Stimulated activated naive CD8-positive, alpha-beta T cell treated with anti-CD3 and anti-CD28 coated beads, Interleukin-15, Interleukin-2, amounts not matched to agents 100 ng/mL and 50 ng/mL, for 24 hours (primary cell): ENCODE results near the gene ELOVL2.

Source experiments
- H3K27ac Mint-ChIP-seq: one replicate; pipeline ENCODE4 v1.8.0; 2021; ENCODE audit warnings: mild to moderate bottlenecking, mixed read lengths
- H3K27me3 Mint-ChIP-seq: one replicate; pipeline ENCODE4 v1.8.0; 2021; ENCODE audit warnings: mixed read lengths
- H3K36me3 Mint-ChIP-seq: one replicate; pipeline ENCODE4 v1.8.0; 2021; ENCODE audit warnings: low read depth, mixed read lengths
- H3K4me1 Mint-ChIP-seq: one replicate; pipeline ENCODE4 v1.8.0; 2021; ENCODE audit warnings: low read depth, mixed read lengths
- H3K4me3 Mint-ChIP-seq: one replicate; pipeline ENCODE4 v1.8.0; 2021; ENCODE audit warnings: mild to moderate bottlenecking, mixed read lengths
- H3K9me3 Mint-ChIP-seq: one replicate; pipeline ENCODE4 v1.8.0; 2021; ENCODE audit warnings: mixed read lengths

Gene ELOVL2

DNA sequence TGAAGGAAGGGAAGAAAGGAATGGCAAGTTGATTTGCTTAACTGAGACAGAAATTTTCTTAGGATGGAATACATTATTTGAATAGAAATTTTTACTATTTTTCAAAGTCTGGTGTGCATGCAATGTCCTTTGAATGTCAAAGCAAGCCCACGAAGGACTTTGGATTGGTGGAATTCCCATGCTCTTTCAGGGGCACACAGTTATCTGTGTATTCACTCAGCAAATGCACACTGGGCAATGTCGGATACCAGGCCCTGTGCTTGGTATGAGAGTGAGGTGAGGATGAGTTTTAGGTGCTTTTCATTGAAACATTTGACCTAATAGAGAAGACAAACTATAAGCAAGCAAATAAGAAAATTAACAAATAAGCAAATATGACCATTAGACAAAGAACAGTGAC is 83.9 kb downstream of the ELOVL2 start:
- Mint-ChIP-seq H3K27ac (no peak overlapping the region), H3K4me3 (no peak overlapping the region), H3K27me3 (peaks cover 17% of the 10 kb centered on the region), H3K36me3 (no peaks in the 10 kb centered on the region), H3K4me1 (no peaks in the 10 kb centered on the region), H3K9me3 (no peaks in the 10 kb centered on the region)

DNA sequence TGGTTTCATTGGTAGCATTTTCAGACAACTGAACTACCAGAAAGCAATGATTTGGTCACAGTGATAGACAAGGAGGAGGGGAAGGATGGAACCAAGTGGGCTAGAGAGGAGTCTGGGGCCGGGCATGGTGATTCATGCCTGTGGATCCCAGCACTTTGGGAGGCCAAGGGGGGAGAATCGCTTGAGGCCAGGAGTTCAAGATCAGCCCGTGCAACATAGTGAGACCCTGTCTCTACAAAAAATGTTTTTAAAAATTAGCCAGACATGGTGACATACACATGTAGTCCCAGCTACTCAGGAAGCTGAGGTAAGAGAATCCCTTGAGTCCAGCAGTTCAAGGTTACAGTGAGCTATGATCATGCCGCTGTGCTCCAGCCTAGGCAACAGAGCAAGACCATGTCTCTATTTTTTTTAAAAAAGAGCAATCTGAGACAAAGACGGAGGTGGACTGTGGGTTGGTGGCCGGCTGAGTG is 86.7 kb downstream of the ELOVL2 start:
- Mint-ChIP-seq H3K4me3 (no peak overlapping the region), H3K4me1 (no peaks in the 10 kb centered on the region), H3K27ac (no peak overlapping the region), H3K36me3 (no peaks in the 10 kb centered on the region), H3K27me3 (peaks cover 26% of the 10 kb centered on the region), H3K9me3 (no peaks in the 10 kb centered on the region)

DNA sequence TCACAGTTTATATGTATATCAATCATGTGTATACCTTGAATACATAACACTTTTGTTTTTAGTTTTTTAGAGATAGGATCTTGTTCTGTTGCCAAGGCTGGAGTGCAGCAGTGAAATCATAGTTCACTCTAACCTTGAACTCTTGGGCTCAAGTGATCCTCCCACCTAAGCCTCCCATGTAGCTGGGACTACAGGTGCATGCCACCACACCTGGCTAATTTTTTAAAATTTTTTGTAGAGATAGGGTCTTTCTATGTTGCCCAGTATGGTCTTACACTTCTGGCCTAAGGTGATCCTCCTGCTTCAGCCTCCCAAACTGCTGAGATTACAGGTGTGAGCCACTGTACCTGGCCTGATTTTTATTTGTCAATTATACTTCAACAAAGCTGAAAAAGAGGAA is 87.3 kb downstream of the ELOVL2 start:
- H3K27me3 Mint-ChIP-seq = peaks cover 26% of the 10 kb centered on the region
- no peaks in the 10 kb centered on the region for H3K36me3 Mint-ChIP-seq
- no peaks in the 10 kb centered on the region for H3K4me1 Mint-ChIP-seq
- H3K27ac Mint-ChIP-seq = no peak overlapping the region
- no peaks in the 10 kb centered on the region for H3K9me3 Mint-ChIP-seq
- H3K4me3 Mint-ChIP-seq = no peak overlapping the region

DNA sequence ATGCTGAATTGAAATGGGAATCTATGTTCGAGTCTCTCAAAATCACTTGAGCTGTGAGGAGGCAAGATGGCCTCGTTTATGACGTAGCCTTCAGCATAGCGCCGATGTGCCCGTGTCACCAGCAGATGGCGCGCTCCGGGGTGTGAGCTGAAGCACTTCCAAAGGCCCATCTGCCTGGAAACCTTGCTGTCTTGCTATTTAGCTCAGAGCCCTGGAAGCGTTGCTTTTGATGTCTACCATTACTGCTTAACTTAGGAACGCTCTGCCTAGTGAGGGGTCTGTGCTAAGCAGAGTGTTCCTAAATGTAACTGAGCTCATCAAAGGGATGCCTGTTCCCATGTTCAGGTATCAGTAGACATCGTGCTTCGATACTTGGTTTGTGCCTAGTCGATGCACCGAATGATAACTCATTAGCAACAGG is 89.5 kb downstream of the ELOVL2 start:
- no peak overlapping the region for H3K4me3 Mint-ChIP-seq
- H3K36me3 Mint-ChIP-seq = no peaks in the 10 kb centered on the region
- H3K27me3 Mint-ChIP-seq = peaks cover 24% of the 10 kb centered on the region
- no peaks in the 10 kb centered on the region for H3K9me3 Mint-ChIP-seq
- no peak overlapping the region for H3K27ac Mint-ChIP-seq
- H3K4me1 Mint-ChIP-seq = no peaks in the 10 kb centered on the region

DNA sequence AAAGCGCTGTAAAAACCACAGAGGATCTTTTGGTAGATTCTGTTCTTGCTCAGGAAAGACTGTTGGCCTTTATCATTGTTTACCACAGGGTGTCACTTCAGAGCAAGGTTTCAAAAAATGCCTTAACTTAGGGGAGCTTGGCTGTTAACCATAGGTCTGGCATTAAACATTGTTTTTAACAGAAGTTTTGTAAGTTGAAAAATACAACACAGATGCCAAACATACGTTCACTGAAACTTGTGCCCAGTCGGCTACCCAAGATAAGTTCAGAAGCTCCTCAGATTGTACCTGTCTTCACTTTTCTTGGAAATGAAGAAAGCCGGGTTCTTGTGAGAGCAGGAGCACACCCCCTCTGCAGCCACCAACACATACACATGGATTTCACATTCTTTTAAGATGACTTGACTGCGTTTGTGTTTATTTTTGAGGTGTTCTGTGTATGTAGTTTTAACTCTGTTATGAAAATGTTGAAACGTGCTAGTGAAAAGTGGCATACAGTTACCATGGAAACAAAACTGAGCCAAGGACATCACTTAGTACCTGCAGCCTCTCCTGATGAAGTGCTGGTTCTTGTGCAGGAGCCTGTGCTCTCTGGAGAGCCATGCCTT is 92.3 kb downstream of the ELOVL2 start:
- H3K4me3 Mint-ChIP-seq = no peak overlapping the region
- no peak overlapping the region for H3K27ac Mint-ChIP-seq
- H3K36me3 Mint-ChIP-seq = no peaks in the 10 kb centered on the region
- H3K9me3 Mint-ChIP-seq = no peaks in the 10 kb centered on the region
- no peaks in the 10 kb centered on the region for H3K4me1 Mint-ChIP-seq
- H3K27me3 Mint-ChIP-seq = peaks cover 28% of the 10 kb centered on the region

DNA sequence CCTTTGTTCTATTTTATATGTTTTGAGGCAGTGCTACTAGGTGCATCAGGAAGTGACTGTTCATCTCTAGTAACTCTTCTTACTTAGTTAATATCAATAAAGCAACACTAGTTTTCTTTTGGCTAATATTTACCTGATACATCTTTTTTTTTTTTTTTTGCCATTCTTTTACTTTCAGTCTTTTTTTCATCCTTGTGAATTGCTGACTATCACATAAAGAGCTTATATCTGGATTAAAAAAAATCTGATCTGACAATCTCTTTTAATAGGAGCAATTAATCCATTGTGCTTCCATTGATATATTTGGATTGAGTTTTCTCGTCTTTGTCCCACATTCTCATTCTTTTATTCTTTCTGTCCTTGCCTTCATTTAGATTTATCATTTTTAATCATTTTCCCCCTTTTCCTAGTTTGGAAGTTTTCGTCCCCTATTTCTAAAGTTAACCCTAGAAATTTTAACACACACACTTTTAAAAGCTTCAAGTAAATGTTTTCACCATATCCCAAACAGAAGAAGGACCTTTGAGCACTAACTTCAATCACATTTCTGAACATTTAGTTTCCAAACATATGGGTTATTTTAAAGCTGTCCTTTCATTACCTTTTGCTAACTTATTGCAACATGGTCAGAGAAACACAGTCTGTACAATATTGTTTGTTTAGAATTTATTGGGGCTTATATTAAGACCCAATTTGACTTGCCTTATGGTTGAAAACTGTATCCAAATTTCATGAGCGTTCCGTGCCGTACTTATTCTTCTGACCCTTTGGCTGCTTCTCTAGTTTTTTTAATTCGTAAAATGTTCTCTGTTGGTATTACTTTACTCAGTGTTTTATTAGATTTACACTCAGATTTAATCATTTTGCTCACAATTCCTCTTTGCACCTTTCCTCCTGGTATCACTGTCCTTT is 94.3 kb downstream of the ELOVL2 start:
- no peak overlapping the region for H3K27ac Mint-ChIP-seq
- H3K4me3 Mint-ChIP-seq = no peak overlapping the region
- H3K9me3 Mint-ChIP-seq = no peaks in the 10 kb centered on the region
- H3K36me3 Mint-ChIP-seq = no peaks in the 10 kb centered on the region
- H3K4me1 Mint-ChIP-seq = no peaks in the 10 kb centered on the region
- peaks cover 32% of the 10 kb centered on the region for H3K27me3 Mint-ChIP-seq

DNA sequence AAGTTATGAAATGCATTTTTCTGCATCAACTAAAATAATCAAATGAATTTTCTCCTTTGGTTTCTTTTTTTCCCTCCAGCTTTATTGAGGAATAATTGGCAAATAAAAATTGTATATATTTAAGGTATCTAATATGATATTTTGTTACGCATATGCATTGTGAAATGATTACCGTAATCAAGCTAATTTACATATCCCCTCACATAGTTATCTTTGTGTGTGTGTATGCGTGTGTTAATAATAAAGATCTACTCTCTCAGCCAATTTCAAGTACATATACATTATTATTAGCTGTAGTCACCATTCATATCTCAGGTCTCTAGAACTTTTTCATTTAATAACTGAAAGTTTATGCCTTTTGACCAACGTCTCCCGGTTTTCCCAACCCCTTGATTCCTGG is 96.1 kb downstream of the ELOVL2 start:
- Mint-ChIP-seq H3K4me3 (no peak overlapping the region), H3K9me3 (no peaks in the 10 kb centered on the region), H3K36me3 (no peaks in the 10 kb centered on the region), H3K27ac (no peak overlapping the region), H3K4me1 (no peaks in the 10 kb centered on the region), H3K27me3 (peaks cover 22% of the 10 kb centered on the region)

DNA sequence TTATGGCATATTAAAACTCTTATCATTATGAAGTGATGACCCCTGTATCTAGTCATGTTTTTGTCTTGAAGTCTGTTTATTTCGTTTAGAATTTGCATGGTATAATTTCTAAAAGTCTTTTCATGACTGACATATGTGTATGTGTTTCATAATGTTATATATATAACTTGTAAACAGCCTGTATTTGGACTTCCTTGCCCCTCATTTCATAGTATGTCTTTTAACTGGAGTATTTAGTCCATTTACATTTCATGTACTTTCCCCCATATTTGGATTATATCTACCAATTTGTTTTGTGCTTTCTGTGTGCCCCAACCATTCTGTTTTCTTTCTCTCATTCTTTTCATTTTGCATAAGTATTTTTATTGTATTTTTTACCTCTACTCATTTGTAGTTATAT is 98.3 kb downstream of the ELOVL2 start:
- Mint-ChIP-seq H3K4me1 (no peaks in the 10 kb centered on the region), H3K4me3 (no peak overlapping the region), H3K27me3 (peaks cover 22% of the 10 kb centered on the region), H3K9me3 (no peaks in the 10 kb centered on the region), H3K27ac (no peak overlapping the region), H3K36me3 (no peaks in the 10 kb centered on the region)

DNA sequence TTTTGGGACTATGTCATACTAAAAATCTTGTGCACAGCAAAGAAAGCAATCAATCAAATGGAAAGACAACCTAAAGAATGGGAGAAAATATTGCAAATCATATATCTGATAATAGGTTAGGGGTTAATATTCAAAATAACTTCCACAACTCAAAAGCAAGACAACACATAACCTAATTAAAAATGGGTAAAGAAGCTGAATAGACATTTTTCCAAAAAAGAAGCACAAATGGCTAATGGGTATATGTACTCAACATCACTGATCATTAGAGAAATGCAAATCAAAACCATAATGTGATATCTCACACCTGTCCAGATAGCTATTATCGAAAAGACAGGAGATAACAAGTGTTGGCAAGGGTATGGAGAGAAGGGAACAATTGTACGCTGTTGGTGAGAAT is 104.3 kb downstream of the ELOVL2 start:
- Mint-ChIP-seq H3K27ac (no peak overlapping the region), H3K27me3 (peaks cover 9% of the 10 kb centered on the region), H3K36me3 (no peaks in the 10 kb centered on the region), H3K4me3 (no peak overlapping the region), H3K9me3 (peaks cover 5% of the 10 kb centered on the region), H3K4me1 (no peaks in the 10 kb centered on the region)

DNA sequence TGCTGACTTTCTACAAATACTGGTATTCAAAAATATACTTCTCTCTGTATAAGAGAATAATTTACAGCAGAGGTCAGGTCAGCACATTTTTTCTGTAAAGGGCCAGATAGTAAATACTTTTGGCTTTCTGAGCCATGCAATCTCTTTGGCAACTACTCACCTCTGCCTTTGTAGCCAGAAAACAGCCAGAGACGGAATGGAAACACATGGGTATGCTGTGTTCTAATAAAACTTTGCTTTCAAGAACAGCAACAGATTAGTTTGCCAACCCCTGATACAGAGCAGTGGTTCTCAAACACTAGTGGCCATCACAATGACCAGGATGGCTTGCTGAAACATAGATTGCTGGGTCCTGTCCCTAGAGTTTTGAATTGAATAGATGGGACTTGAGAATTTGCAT is 111.0 kb downstream of the ELOVL2 start:
- H3K4me1 Mint-ChIP-seq = no peaks in the 10 kb centered on the region

More for the DNA sequence above, 111.0 kb downstream of the ELOVL2 start:
- Mint-ChIP-seq H3K27me3 (peaks cover 29% of the 10 kb centered on the region), H3K4me3 (no peak overlapping the region), H3K9me3 (peaks cover 3% of the 10 kb centered on the region), H3K27ac (no peak overlapping the region), H3K36me3 (no peaks in the 10 kb centered on the region)
